OCI-M2 (cell line): ENCODE results near the gene AGFG2.

Experiments used
- DNase-seq: peaks from one replicate; lab custom pipeline; 2025; ENCODE audit not compliant: unreplicated experiment; lab: John Stamatoyannopoulos, UW

AGFG2 gene

GRCh38 chr7:100584054-100584682 is 45.2 kb downstream of the AGFG2 start:
- no peak for DNase-seq

DNA sequence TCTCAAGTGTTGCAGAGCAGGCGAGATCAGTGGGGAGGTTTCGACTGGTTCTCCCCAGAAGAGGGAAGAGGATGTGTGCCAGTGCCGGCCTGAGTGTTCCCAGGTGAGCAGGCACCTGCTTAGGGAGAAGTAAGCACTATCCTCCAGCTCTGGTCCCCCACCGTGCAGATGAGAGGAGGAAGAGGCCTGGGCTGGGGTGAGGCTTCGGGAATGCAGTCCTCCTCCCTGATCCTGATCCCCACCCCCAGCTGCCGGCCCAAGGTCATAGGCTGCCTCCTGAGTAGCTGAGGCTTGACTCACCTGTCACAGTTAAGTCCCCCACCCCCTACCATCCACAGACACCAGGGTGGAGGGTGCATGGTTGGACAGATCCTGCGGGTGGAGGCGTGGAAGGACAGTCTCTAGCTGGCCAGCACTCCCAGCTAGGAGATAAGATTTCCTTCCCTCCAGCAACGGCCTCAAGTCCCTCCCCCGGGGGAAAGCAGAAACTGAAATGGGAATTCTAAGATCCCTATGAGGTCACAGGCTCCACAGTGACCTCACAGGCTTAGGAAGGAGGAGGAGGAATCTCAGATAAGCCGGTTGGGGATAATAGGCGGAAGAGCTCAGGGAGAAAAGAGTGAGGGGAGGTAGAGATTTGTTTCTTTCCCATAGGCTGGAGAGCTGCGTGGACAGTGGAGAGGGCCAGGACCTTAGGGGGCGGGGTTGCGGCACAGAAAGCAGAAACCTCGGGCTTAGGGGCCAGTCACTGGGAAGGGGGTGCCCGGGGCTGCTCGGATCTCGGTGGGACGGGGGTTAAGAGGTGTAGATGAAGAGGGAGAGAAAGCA is 45.9 kb downstream of the AGFG2 start:
- DNase-seq: no peak

DNA sequence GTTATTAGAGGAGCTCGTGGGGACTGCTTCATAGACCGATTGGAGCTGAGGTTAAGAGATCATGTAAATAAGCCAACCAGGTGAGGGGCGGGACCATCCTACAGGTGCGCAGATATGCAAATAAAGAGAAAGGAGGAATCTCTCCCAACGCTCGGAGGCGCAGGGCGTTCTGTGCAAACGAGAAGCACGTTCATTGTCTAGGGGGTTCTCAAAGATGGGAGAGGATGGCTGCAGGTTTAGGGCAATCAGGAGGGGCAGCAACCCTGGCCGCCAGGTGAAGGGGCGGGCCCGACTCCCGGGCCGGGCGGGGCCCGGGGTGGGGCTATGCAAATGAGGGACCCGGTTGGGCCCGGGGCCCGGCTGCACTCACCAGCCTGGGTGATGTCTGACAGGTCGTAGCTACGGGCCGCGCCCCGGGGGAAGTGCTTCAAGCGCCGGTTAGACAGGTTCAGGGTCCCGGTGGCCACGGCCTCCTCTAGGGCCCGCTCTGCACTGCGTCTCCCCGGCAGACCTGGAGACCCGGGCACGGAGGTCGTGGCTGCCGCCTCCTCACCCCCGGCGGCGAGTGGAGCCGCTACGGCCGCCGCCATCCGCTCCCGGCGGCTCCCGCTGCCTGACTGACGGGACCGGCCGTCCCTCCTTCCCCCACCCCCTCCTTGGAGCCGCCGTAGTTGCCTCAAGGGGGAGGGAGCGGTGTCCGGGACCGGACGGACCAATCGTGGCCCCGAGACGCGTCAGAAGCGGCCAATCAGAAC is 46.7 kb downstream of the AGFG2 start, which contains the start of gene LRCH4:
Gene LRCH4 (minus strand): TSS at position 619 of the 755 bp plus-strand sequence. CDS start 29 bp downstream, at position 590.
- no peak for DNase-seq

DNA sequence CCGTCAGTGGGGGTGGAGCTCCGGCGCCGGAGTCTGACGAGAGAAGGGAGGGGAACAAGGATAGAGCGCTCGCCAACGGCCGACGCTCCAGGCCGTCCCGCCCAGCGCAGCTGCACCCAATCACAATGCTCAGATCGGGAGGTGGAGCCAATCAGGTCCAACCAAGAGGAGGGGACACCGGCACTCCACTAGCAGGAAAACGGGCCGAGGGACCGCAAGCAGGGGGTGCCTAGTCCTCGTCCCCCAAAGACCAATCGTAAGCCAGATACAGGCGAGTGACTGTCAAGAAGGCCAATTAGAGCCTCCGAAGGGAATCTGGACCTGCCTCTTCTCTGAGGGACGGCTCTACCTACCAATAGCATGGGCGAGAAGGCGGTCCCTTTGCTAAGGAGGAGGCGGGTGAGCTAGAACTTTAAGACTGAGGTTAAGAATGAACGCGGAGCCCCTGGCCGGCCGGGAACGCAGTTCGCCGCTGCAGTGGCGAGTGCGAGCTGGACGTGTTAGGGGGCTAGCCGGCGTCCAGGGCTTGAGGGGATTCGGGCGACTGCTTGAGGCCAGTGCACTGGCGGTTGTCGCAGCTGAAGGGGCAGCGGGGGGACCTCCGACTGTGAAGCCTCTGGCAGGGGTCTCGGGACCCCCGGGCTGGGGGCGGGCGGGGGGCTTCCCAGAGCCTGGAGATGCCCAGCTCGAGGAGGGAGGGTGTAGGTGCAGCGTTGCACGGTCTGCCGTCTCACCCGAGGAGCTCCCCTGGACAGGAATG is 47.4 kb downstream of the AGFG2 start, which contains the start of gene FBXO24:
Gene FBXO24 (plus strand): TSS at position 63 of the 760 bp plus-strand sequence. CDS start 298 bp downstream, at position 361.
- DNase-seq: peak; percentile 97

- DNase-seq: no peak
These were observed 49.4 kb downstream of the AGFG2 start for GRCh38 chr7:100588438-100588837.

DNA sequence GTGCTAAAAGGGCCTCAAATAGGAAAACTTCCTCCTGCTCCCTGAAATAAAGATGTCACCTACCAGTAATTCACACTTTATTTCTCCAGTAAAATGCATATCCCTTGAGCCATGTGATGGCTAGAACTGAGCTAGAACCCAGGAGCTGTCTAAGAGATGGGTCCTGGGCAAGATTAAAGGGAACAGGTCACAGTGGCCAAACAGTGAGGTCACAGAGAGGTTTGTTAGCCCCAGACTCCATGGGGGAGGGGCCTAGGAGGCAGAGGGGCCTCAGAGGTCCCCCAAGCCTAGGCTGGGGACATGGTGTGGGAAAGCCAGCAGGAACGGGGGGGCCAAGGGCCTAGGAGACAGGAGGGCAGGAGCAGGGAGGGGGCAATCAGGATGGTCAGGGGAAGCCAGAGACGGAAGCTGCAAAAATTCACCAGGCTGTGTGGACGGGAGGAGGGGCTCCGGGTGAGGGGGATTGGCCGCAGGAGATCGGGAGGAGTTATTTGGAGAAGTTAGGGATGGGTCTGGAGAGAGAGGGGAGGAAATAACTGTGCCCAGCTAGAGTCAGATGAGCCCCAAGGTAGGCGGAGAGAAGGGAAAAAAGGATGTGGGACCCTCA is 50.4 kb downstream of the AGFG2 start:
- DNase-seq: no peak

DNA sequence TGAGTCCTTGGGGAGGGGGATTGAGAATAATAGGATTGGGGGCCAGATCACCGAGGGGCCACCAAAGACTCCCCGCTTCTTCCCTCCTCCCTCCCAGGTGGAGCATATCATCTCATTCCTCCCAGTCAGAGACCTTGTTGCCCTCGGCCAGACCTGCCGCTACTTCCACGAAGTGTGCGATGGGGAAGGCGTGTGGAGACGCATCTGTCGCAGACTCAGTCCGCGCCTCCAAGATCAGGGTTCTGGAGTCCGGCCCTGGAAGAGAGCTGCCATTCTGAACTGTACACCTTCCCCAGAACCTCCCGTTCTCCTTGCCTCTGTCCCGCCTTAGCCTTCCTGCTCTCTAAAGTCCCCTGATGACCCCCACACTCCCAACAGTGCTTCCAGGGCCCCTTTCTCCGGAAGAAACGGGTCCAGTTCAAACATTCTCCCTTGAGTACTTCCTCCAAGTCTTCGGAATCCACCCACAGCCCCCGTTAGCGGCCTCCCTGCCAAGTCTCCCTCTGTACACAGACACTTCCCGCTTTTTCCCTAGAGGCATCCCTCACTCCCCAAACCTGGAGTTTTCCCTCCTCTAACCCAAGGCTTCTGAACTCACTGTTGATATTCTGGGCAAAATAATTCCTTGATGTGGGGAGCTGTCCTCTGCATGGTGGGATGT is 51.2 kb downstream of the AGFG2 start:
- DNase-seq: no peak

DNA sequence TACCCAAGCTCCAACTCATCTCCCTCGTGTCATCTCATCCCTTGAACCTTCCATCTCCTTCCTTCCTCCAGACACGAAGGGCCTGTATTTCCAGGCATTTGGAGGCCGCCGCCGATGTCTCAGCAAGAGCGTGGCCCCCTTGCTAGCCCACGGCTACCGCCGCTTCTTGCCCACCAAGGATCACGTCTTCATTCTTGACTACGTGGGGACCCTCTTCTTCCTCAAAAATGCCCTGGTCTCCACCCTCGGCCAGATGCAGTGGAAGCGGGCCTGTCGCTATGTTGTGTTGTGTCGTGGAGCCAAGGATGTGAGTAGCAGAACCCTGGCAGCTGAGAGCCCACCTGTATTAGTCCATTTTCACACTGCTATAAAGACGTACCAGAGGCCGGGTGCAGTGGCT is 52.6 kb downstream of the AGFG2 start:
- DNase-seq: no peak

- DNase-seq: no peak
These were observed 56.2 kb downstream of the AGFG2 start for GRCh38 chr7:100595188-100595587.

DNA sequence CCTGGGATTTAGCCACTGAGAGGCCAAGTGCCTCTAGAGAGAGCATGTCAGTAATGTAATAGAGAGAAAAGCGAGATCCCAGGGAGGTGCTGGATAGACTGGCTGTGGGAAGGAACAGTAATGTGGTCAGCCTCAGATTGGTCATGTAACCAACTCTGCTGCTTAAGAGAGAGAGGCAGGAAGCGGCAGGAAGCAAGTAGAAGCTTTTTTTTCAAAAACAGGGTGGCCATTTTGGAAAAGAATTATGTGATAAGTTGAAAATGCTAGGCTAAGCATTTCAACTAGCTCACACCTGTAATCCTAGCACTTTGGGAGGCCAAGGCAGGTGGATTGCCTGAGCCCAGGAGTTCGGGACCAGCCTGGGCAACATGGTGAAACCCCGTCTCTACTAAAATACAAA is 59.4 kb downstream of the AGFG2 start:
- DNase-seq: no peak

DNA sequence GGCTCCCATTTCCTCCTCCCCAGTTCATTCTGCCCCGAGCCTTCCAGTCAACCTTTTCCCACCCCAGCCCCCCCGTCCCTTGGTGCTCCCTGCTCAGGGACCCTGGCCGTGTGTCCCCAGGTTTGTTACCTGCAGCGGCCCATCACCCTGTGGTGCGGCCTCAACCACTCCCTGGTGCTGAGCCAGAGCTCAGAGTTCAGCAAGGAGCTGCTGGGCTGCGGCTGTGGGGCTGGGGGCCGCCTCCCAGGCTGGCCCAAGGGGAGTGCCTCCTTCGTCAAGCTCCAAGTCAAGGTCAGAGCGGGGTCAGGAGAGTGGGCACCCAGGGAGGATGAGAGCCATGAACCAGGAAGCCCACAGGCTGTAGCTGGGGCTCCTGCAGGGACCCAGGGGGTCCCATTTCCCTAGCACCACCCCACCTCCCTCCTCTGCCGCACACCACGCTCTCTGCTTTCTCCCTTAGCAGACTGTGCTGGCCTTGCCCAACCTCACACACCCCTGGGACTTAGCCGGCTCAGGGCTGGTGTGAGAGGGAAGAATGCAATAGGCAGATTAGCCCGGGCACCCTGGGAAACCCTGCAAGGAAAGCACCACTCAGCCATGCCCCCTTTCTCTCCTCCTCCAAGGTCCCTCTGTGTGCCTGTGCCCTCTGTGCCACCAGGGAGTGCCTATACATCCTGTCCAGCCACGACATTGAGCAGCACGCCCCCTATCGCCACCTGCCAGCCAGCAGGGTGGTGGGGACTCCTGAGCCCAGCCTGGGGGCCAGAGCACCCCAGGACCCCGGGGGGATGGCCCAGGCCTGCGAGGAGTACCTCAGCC is 61.1 kb downstream of the AGFG2 start:
- DNase-seq: no peak

DNA sequence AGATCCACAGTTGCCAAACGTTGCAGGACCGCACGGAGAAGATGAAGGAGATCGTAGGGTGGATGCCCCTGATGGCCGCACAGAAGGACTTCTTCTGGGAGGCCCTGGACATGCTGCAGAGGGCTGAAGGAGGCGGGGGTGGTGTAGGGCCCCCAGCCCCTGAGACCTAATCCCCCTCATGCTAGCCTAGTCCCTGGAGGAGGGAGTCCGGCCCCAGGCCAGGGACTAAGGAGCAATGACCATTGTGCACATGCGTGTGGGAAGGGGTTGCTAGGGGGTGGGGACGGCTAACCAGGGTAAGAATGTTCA is 61.7 kb downstream of the AGFG2 start:
- DNase-seq: no peak

- DNase-seq: no peak
These were observed 64.1 kb downstream of the AGFG2 start for GRCh38 chr7:100602889-100603725.

DNA sequence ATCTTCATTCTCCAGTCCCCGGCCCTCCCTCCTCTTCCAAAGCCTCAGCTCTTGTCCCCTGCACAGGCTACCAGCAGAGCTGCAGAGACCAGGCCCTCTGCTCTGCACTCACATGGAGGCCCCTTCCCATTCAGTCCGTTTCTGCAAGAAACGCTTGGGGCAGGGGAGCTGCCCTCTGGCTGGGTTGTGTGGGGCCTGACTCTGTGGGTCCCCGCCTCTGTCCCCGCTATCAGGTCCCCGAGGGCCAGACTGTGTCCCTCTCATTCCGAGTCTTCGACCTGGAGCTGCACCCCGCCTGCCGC is 64.7 kb downstream of the AGFG2 start:
- DNase-seq: no peak

- DNase-seq: no peak
These were observed 65.3 kb downstream of the AGFG2 start for GRCh38 chr7:100604028-100604975.

DNA sequence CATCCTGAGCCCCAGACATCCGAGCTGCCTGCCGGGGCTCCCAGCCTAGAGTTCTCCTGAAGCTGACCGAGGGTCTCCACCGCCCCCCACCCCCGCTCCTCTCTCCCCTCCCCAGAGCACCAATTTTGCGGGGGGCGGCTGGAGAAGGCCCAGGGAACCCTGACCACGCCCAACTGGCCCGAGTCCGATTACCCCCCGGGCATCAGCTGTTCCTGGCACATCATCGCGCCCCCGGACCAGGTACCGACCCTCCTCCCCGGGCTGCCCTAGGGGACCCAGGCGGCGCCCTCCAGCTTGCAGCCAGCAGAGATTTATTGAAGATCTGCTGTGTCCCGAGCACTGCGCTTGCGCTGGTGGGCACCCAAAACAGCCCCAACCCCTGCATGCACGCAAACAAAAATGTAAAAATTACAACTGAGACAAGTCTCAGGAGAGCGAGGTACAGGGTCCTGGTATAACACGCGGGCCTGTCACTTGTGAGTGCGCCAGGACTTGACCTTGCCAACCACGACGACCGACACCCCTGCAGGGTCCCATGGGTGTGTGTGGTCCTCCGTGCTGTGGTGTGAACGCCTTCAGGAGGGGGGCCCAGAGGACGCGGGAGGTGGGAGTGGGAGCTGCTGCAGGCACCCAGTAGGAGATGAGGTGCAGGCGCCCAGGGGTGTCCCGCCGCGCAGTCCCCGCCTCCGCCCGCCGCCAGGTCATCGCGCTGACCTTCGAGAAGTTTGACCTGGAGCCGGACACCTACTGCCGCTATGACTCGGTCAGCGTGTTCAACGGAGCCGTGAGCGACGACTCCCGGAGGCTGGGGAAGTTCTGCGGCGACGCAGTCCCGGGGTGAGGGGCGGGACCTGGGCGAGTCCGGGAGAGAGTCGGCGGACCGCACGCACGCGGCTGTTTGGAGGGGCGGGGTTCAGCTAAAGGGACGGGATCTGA is 66.2 kb downstream of the AGFG2 start:
- DNase-seq: no peak
